Left lung (tissue), 10 donors: Measurements from ENCODE around the gene CXorf38. TPM values are rescaled to one million over a fixed set of nuclear protein-coding genes. Genes with fewer than 3 reads are reported as not detected.

Experiments used
- ATAC-seq: fragments of 200-7000 bp; cut with Tn5 transposase; one replicate; pipeline ENCODE4 v1.9.1; 2020; ENCODE audit warnings: moderate library complexity
- DNase-seq, 4 donors: peaks; one replicate each; pipeline ENCODE4 v3.0.0-alpha.2; 2013 to 2020
- H3K27ac ChIP-seq, 2 donors: fragments of 200-600 bp; sonication (generic) in 1 of 2; one replicate each; pipeline versions ENCODE4 v1.5.0 to v1.8.0; 2020 to 2021
- H3K27me3 ChIP-seq, 2 donors: fragments of 200-600 bp; sonication (generic) in 1 of 2; one replicate each; pipeline versions ENCODE4 v1.5.0 to v1.8.0; 2020 to 2021
- H3K36me3 ChIP-seq, 2 donors: fragments of 200-600 bp; sonication (generic) in 1 of 2; one replicate each; pipeline versions ENCODE4 v1.5.0 to v1.8.0; 2020 to 2021
- H3K4me1 ChIP-seq, 2 donors: fragments of 200-600 bp; one replicate each; pipeline ENCODE4 v1.8.0; 2021
- H3K4me3 ChIP-seq, 2 donors: fragments of 200-600 bp; sonication (generic) in 1 of 2; one replicate each; pipeline versions ENCODE4 v1.5.0 to v1.8.0; 2020 to 2021; ENCODE audit warnings: mild to moderate bottlenecking in 1 of 2
- H3K9me3 ChIP-seq, 2 donors: fragments of 200-600 bp; sonication (generic) in 1 of 2; one replicate each; pipeline versions ENCODE4 v1.5.0 to v1.8.0; 2020 to 2021
- CTCF ChIP-seq, 2 donors: fragments of 200-600 bp; sonication (generic) in 1 of 2; IDR thresholded peaks; one replicate each; pipeline versions ENCODE4 v1.5.0 to v1.8.0; 2021; ENCODE audit warnings: antibody characterized with exemption in 2 of 2
- intact Hi-C, 2 donors: fragments of 100-400 bp; cut with DNase I; formaldehyde crosslinking; loops; one replicate each; pipeline versions ENCODE4 v1.11.2 to v1.14.2; 2022
- polyA plus RNA-seq, 6 donors: library from polyadenylated mRNA; unstranded; fragments of 120-200 nt; gene quantifications; one replicate each; pipeline ENCODE4 v1.2.1, GENCODE V29; 2013; ENCODE audit not compliant: insufficient read length in 6 of 6
- total RNA-seq, 2 donors: library from RNA; stranded (reverse); fragmentation: NEBNext Ultra II Directional; extraction: Animal tissue kit (Norgen Biotek cat#: 25700); gene quantifications; one replicate each; pipeline ENCODE4 v1.2.1, GENCODE V29; 2021
- donor health status: DM: no; HTN: yes; CAD: no.
- donor health status: DM: no; HTN: no; CAD: no.

CXorf38 gene
- total and polyA plus RNA-seq, 8 donors = 10.6 to 18.8 (median 11.7) TPM

GRCh38 chrX:40580537-40581335, 66.6 kb downstream of the CXorf38 start, which contains the start of gene ATP6AP2:
Gene ATP6AP2, plus strand, starts transcription at chrX:40580970. Its CDS starts 96 bp downstream, at chrX:40581066.
- intact Hi-C loops = no loop called here
- Histone ChIP-seq H3K9me3 (no peaks in the 10 kb centered on the region), H3K27ac (peak within 1 kb of the TSS; percentile 81 to 93), H3K36me3 (no peaks in the 10 kb centered on the region), H3K27me3 (peaks cover 0 to 13% of the 10 kb centered on the region in 2 donors), H3K4me3 (peak within 1 kb of the TSS; percentile 51 to 64), H3K4me1 (peaks cover 0 to 24% of the 10 kb centered on the region in 2 donors)
- no peak for TF ChIP-seq CTCF (IDR thresholded peaks at IDR 0.05)
- peak; percentile 98 for ATAC-seq
- peak; percentile 87 to 95 (median 94) for DNase-seq

GRCh38 chrX:40579900-40580536, 67.3 kb downstream of the CXorf38 start:
- DNase-seq (no peak), ATAC-seq (peak; percentile 66)
- Histone ChIP-seq H3K27me3 (peaks cover 0 to 13% of the 10 kb centered on the region in 2 donors), H3K27ac (peak overlapping the region; percentile 58 to 93), H3K4me1 (peaks cover 0 to 24% of the 10 kb centered on the region in 2 donors), H3K36me3 (no peaks in the 10 kb centered on the region), H3K4me3 (peak overlapping the region; percentile 51 to 64), H3K9me3 (no peaks in the 10 kb centered on the region)
- intact Hi-C loops = no loop called here
- TF ChIP-seq CTCF (IDR thresholded peaks at IDR 0.05) = no peak

- Histone ChIP-seq H3K4me1 (peaks cover 0 to 24% of the 10 kb centered on the region in 2 donors), H3K9me3 (no peaks in the 10 kb centered on the region), H3K36me3 (no peaks in the 10 kb centered on the region), H3K4me3 (no peak overlapping the region), H3K27ac (peak overlapping the region; percentile 24 to 93), H3K27me3 (peaks cover 0 to 13% of the 10 kb centered on the region in 2 donors)
- DNase-seq = no peak
- intact Hi-C loops = no loop called here
- no peak for ATAC-seq
- TF ChIP-seq CTCF (IDR thresholded peaks at IDR 0.05) = no peak
These were observed 68.2 kb downstream of the CXorf38 start for GRCh38 chrX:40579141-40579540.

- no peak for DNase-seq
- no peak overlapping the region for H3K4me3 ChIP-seq
- H3K36me3 ChIP-seq = no peaks in the 10 kb centered on the region
- peak overlapping the region in 1 of 2 donors; percentile 93 for H3K27ac ChIP-seq
- H3K4me1 ChIP-seq = peaks cover 0 to 20% of the 10 kb centered on the region in 2 donors
- TF ChIP-seq CTCF (IDR thresholded peaks at IDR 0.05) = no peak
- ATAC-seq = no peak
- peaks cover 0 to 13% of the 10 kb centered on the region in 2 donors for H3K27me3 ChIP-seq
- intact Hi-C loops = no loop called here
- H3K9me3 ChIP-seq = no peaks in the 10 kb centered on the region
These were observed 69.2 kb downstream of the CXorf38 start for GRCh38 chrX:40578039-40578695.

Other genes with a start within 250 kb of the CXorf38 start
- 100 to 1,000 TPM; 129 to 135 TPM for gene ATP6AP2, start 66.6 kb downstream of the CXorf38 start, total RNA-seq
- gene ATP6AP2, start 66.6 kb downstream of the CXorf38 start, polyA plus RNA-seq = 100 to 1,000 TPM; 118 to 145 (median 126) TPM
- gene MPC1L, start 24.1 kb downstream of the CXorf38 start, total RNA-seq = not detected
- not detected for gene MPC1L, start 24.1 kb downstream of the CXorf38 start, polyA plus RNA-seq
- 10 to 100 TPM; 44.6 to 45.9 TPM for gene MED14, start 88.0 kb upstream of the CXorf38 start, total RNA-seq
- 10 to 100 TPM; 55.8 to 67.2 (median 59.2) TPM for gene MED14, start 88.0 kb upstream of the CXorf38 start, polyA plus RNA-seq